Sigmoid colon (tissue), 7 donors: ENCODE data around the gene PCBP3. TPM values are rescaled to one million over a fixed set of nuclear protein-coding genes. Genes with fewer than 3 reads are reported as not detected.

Source experiments
- DNase-seq: peaks from one replicate; pipeline ENCODE4 v3.0.0-alpha.2; 2019
- H3K27ac ChIP-seq, 4 donors: fragments of 200-600 bp; sonication (generic); one replicate each; pipeline ENCODE4 v1.5.1; 2016 to 2019; ENCODE audit warnings: mild to moderate bottlenecking in 1 of 4
- H3K27me3 ChIP-seq, 3 donors: fragments of 200-600 bp; sonication (generic); one replicate each; pipeline ENCODE4 v1.5.1; 2019; ENCODE audit warnings: mild to moderate bottlenecking in 1 of 3
- H3K36me3 ChIP-seq, 4 donors: fragments of 200-600 bp; sonication (generic); one replicate each; pipeline ENCODE4 v1.5.1; 2016 to 2019
- H3K4me1 ChIP-seq, 4 donors: fragments of 200-600 bp; sonication (generic); one replicate each; pipeline ENCODE4 v1.5.1; 2017 to 2019
- H3K4me3 ChIP-seq, 4 donors: fragments of 200-600 bp; sonication (generic); one replicate each; pipeline ENCODE4 v1.5.1; 2017 to 2019; ENCODE audit warnings: mild to moderate bottlenecking in 2 of 4, moderate library complexity in 1 of 4
- H3K9me3 ChIP-seq, 4 donors: fragments of 200-600 bp in 3 of 4; sonication (generic) in 3 of 4; one replicate each; pipeline versions ENCODE4 v1.5.1 to v1.6.1; 2013 to 2019
- EP300 ChIP-seq, 4 donors: sonication (generic); formaldehyde crosslinking; IDR thresholded peaks; one replicate each; pipeline ENCODE4 v1.6.1; 2017; ENCODE audit warnings: antibody characterized with exemption in 4 of 4
- POLR2A ChIP-seq, 2 donors: fragments of 450-650 bp; IDR thresholded peaks; one replicate each; pipeline ENCODE4 v1.6.1; 2016; ENCODE audit warnings: antibody characterized with exemption in 2 of 2, mild to moderate bottlenecking in 2 of 2, moderate library complexity in 2 of 2
- POLR2AphosphoS5 ChIP-seq, 4 donors: sonication (generic); formaldehyde crosslinking; IDR thresholded peaks; one replicate each; pipeline ENCODE4 v1.6.1; 2017; ENCODE audit warnings: antibody characterized with exemption in 4 of 4
- WGBS, 2 donors: extraction: QIAGEN DNeasy Blood & Tissue Kit; methylation state at CpG; one replicate each; pipeline ENCODE4 v1.1.7; 2013; 5-methylcytosine and 5-hydroxymethylcytosine counted together
- intact Hi-C: fragments of 100-400 bp; cut with DNase I; formaldehyde crosslinking; loops from one replicate; pipeline ENCODE4 v1.15.1; 2023
- polyA plus RNA-seq, 3 donors: library from polyadenylated mRNA; stranded (reverse); fragments of 200-250 nt; gene quantifications; one replicate each; pipeline ENCODE4 v1.2.3, GENCODE V29; 2013
- total RNA-seq, 4 donors: library from RNA; depleted of rRNA; stranded (reverse); fragments of >200 nt; gene quantifications; one replicate each; pipeline ENCODE4 v1.1.0, GENCODE V29; 2016
- TF ChIP-seq, protein P1 (sequence below), 4 experiments: fragments of 450-650 bp in 3 of 4; fragments of 200-600 bp in 1 of 4; IDR thresholded peaks; one replicate each; pipeline ENCODE4 v1.5.1; 2016 to 2019; ENCODE audit warnings: antibody characterized with exemption in 4 of 4, mild to moderate bottlenecking in 3 of 4, moderate library complexity in 2 of 4
- donor health status: healthy with polysubstance abuse.
- donor health status: Bipolar disorder and iron deficiency.
- donor health status: healthy.

Gene PCBP3
- total and polyA plus RNA-seq, 7 donors: 1.2 to 21.3 (median 8.2) TPM

DNA sequence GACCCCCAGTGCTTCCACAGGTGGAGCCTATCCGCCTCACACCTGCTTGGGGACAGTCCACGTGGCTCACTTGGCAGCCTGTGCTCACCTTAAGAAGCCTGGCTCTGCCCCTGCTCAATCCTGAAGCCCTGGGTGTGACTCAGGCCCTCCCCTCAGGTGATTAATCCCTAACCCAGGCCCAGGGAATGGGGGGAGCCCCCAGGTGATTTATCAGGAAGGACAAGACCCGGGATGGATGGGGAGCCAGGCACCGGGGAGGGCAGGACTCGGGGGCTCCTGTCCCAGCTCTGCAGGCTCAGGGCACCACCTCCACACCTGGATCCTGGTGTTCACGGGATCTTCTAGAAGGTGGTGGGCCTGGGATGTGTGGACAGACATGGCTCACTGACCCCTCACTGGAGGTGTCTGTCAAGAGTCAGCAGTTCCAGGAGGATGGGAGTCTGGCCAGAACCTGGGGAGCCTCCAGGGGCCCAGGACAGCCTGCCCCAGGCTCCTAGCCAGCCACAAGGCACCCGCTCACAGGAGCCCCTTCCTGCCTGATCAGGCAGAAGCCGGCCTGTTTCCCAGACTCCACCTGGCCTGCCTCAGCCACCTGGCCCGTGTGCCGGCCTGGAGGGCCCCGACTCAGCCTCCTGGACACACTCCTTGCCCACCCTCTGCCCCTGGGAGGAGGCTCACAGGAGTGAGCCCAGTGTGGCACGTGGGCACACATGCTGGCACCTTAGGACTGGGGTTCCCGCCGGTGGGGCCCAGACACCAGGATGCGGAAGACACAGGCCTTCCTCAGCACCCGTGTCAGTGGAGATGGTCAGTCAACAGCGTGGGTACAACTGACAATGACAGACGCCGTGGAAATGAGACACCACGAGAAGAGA is 299.5 kb downstream of the PCBP3 start:
- Histone ChIP-seq H3K4me1 (no peaks in the 10 kb centered on the region), H3K4me3 (no peak overlapping the region), H3K36me3 (no peaks in the 10 kb centered on the region), H3K27me3 (no peaks in the 10 kb centered on the region), H3K27ac (no peak overlapping the region), H3K9me3 (no peaks in the 10 kb centered on the region)
- TF ChIP-seq, protein P1, sequence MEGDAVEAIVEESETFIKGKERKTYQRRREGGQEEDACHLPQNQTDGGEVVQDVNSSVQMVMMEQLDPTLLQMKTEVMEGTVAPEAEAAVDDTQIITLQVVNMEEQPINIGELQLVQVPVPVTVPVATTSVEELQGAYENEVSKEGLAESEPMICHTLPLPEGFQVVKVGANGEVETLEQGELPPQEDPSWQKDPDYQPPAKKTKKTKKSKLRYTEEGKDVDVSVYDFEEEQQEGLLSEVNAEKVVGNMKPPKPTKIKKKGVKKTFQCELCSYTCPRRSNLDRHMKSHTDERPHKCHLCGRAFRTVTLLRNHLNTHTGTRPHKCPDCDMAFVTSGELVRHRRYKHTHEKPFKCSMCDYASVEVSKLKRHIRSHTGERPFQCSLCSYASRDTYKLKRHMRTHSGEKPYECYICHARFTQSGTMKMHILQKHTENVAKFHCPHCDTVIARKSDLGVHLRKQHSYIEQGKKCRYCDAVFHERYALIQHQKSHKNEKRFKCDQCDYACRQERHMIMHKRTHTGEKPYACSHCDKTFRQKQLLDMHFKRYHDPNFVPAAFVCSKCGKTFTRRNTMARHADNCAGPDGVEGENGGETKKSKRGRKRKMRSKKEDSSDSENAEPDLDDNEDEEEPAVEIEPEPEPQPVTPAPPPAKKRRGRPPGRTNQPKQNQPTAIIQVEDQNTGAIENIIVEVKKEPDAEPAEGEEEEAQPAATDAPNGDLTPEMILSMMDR (IDR thresholded peaks at IDR 0.05): no peak
- no peak for TF ChIP-seq POLR2A (IDR thresholded peaks at IDR 0.05)
- TF ChIP-seq POLR2AphosphoS5 (IDR thresholded peaks at IDR 0.05): no peak
- TF ChIP-seq EP300 (IDR thresholded peaks at IDR 0.05): no peak
- 73 to 76% methylated on average over 20 of the region's 20 CpGs for WGBS, 2 donors
- DNase-seq: no peak
- intact Hi-C loops: no loop called here

DNA sequence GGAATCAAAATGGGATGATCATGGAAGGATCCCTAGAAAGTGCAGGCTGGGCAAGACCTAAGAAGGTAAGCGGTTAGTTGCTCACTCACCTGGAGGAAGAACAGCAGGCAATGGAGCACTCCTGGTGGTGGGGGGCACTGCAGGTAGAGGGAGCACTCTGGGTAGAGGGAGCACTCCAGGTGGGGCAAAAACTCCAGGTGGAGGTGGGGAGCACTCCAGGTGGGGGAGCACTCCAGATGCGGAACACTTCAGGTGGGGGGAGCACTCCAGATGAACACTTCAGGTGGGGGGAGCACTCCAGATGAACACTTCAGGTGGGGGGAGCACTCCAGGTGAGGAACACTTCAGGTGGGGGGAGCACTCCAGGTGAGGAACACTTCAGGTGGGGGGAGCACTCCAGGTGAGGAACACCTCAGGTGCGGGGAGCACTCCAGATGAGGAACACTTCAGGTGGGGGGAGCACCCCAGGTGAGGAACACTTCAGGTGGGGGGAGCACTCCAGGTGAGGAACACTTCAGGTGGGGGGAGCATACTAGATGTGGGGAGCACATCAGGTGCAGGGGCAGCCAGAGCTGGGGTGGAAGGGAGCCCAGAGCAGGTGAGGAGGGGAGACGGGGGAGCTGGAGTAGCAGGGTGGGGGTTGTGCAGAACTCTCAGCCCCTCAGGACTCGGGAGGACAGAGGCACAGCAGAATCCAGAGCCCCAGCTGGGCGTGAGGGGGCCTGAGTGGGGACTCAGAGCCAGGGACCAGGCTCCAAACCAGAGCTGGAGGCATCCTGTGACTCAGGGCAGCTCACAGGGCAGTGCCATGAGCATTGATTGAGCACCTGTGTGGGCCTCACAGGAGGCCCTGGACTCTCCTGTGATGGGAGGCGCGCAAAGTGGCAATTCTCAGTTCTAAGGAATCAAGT is 300.4 kb downstream of the PCBP3 start:
- Histone ChIP-seq H3K36me3 (no peaks in the 10 kb centered on the region), H3K4me1 (no peaks in the 10 kb centered on the region), H3K27ac (no peak overlapping the region), H3K4me3 (no peak overlapping the region), H3K9me3 (no peaks in the 10 kb centered on the region), H3K27me3 (no peaks in the 10 kb centered on the region)
- DNase-seq: no peak
- TF ChIP-seq EP300 (IDR thresholded peaks at IDR 0.05) (no peak), POLR2A (IDR thresholded peaks at IDR 0.05) (no peak), POLR2AphosphoS5 (IDR thresholded peaks at IDR 0.05) (no peak)
- TF ChIP-seq, protein P1 (IDR thresholded peaks at IDR 0.05): no peak
- intact Hi-C loops: no loop called here
- WGBS, 2 donors: 73 to 79% methylated on average over 8 of the region's 8 CpGs

DNA sequence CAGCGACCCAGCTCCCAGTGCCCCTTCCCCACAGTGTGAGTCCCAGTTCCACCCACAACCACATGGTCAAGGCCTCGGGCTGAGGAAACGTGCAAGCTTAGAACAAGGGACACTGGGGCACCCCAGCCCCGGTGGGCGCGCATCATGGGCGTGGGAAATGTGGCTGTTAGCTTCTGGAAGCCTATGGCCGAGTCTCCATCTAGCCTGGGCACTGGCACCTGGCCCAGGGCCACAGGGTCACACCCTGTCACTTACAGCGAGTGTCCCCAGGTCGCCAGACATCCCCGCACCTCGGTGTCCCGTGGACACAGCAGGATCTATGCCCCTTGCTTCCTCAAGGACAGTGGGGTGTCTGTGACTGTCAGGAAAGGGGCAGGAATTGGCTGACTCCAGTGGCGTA is 301.1 kb downstream of the PCBP3 start:
- intact Hi-C loops: no loop called here
- no peaks in the 10 kb centered on the region for H3K9me3 ChIP-seq
- TF ChIP-seq POLR2A (IDR thresholded peaks at IDR 0.05): no peak
- no peak for TF ChIP-seq EP300 (IDR thresholded peaks at IDR 0.05)
- TF ChIP-seq POLR2AphosphoS5 (IDR thresholded peaks at IDR 0.05): no peak
- TF ChIP-seq, protein P1 (IDR thresholded peaks at IDR 0.05): no peak
- no peak for DNase-seq
- H3K4me3 ChIP-seq: no peak overlapping the region
- no peaks in the 10 kb centered on the region for H3K4me1 ChIP-seq
- WGBS, 2 donors: 73 to 85% methylated on average over 14 of the region's 14 CpGs
- H3K36me3 ChIP-seq: no peaks in the 10 kb centered on the region
- H3K27ac ChIP-seq: no peak overlapping the region
- no peaks in the 10 kb centered on the region for H3K27me3 ChIP-seq

DNA sequence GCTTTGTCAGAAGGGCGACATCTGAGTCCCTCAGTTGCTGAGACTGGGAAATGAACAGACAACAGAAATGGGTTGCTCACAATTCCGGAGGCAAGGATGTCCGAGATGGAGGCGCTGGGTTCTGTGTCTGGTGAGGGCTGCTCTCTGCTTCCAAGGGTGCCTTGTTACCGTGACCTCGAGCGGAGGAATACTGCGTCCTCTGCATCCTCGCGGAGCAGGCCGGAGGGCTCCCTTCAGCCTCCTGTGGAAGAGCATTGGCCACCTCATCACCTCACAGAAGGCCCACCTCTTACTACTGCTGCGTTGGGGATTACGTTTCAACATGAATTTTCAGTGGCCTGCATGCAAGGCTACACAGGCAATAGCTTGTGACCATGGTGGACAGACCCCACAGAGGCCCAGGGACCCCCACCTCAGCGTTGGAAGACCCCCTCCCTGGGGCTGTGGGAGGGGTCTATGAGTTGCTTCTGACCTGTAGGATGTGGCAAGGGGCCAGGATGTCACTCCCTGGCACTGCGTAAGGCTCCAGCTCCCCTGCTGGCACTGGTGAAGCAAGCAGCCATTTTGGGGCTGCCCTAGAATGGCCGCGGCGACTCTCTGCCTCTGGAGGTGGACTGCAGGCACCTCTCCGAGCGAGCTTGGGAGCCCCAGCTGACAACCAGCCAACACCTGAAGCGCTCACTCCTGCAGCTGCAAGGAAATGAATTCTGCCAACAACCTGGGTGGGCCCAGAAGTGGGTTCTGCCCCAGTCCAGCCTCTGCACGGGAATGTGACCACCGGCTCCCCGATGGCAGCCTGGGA is 301.7 kb downstream of the PCBP3 start:
- H3K4me1 ChIP-seq: peaks cover 0 to 6% (median 4%) of the 10 kb centered on the region in 4 donors
- WGBS, 2 donors: 85 to 89% methylated on average over 24 of the region's 24 CpGs
- intact Hi-C loops: no loop called here
- H3K4me3 ChIP-seq: no peak overlapping the region
- H3K36me3 ChIP-seq: no peaks in the 10 kb centered on the region
- no peak for DNase-seq
- peak overlapping the region in 1 of 4 donors; percentile 34 for H3K27ac ChIP-seq
- H3K9me3 ChIP-seq: no peaks in the 10 kb centered on the region
- H3K27me3 ChIP-seq: no peaks in the 10 kb centered on the region
- TF ChIP-seq, protein P1 (IDR thresholded peaks at IDR 0.05): no peak
- TF ChIP-seq POLR2AphosphoS5 (IDR thresholded peaks at IDR 0.05) (no peak), EP300 (IDR thresholded peaks at IDR 0.05) (no peak), POLR2A (IDR thresholded peaks at IDR 0.05) (no peak)
